Stimulated activated CD4-positive, alpha-beta T cell treated with anti-CD3 and anti-CD28 coated beads, Interleukin-2, amount 100 ng/mL, for 4 hours (primary cell): ENCODE data around the gene TMEM132E.

ENCODE experiments used
- DNase-seq: peaks from one replicate; pipeline ENCODE4 v3.0.0-alpha.2; 2020; ENCODE audit warnings: low read depth

The TMEM132E gene

DNA sequence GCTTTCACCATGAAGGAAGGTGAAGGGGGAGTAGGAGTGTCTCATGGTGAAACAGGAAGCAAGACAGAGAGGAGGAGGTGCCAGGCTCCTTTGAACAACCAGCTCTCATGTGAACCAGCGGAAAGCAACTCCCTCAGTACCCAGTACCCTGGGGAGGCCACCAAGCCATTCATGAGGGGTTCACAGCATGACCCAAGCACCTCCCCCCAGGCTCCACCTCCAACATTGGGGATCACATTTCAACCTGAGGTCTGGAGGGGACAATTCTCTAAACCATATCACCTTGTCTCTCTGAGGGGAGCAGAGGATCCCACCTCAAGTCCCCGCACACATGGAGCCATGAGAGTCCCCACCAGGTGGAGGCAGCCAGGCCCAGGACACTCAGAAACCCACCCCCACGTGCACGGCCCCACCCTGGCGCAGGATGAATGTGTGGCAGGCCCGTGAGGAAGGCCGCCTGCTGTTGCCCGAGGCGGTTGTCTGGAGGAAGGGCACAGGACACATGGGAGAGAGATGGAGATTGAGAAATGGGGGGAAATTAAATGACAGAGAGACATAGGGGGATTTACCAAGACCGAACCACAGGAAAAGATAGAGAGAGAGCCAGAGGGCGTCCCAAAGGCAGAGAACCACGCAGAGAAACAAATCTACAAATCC, 85.9 kb downstream of the TMEM132E start:
- DNase-seq, result no peak

DNA sequence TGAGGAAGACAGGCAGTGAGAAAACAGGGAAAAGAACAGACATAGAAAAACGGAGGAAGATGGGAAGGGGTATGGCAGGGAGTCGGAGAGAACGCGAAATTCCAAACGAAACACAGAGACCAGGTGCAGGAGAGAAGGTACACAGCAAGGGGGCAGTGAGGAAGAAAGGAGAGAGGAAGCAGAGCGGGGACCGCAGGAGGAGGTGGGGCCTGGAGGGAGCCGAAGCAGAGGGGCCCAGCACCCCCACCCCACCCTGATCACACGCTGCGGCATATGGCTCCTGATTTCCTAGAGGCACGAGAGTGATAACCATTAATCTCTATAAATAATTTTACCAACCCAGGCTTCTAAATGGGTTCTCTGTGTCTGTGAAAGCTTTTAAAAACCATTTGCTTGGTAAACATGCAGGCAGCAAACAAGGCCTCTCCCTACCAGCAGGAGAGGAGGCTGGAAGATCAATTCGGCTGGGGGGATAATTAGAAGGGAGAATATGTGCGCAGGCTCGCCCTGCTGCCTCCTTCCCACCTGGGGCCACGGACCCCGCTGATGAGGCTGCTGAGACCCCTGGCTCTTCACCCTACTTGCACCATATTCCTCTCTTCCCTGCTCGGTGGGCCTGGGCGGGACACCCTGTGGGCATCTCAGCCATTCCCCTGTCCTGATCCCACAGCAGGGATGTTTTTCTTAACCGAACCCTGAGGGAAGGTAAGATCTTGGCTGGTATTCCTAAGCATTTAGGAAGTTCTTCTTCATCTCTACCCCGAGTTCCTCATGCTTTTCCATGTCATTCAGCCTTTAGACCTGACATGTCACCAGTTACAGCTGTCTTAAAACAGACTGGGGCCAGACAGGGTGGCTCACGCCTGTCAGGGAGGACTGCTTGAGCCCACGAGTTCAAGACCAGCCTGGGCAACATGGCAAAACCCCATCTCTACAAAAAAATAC, 86.7 kb downstream of the TMEM132E start:
- no peak for DNase-seq

GRCh38 chr17:34667656-34668055, 88.3 kb downstream of the TMEM132E start:
- DNase-seq, result no peak

GRCh38 chr17:34668206-34668605, 88.8 kb downstream of the TMEM132E start:
- DNase-seq, result no peak

DNA sequence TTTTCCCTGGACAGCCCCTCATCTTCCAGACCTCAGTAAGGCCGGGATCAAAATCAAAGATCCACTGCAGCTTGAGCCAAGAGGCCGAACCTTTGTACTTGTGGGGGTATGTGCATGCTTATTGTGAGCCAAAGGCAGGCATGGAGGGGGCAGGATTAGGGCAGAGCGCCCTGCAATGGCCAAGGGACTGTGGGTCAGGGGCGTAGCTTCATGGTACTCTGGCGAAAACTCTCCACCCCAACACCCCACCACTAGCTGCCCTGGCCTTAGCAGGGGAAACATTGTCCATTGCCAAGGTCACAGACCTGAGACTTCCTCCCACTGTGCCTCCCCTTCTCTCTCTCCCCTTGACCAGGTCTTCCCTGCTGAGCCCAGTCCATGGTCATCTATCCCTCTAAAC, 90.1 kb downstream of the TMEM132E start:
- no peak for DNase-seq

DNA sequence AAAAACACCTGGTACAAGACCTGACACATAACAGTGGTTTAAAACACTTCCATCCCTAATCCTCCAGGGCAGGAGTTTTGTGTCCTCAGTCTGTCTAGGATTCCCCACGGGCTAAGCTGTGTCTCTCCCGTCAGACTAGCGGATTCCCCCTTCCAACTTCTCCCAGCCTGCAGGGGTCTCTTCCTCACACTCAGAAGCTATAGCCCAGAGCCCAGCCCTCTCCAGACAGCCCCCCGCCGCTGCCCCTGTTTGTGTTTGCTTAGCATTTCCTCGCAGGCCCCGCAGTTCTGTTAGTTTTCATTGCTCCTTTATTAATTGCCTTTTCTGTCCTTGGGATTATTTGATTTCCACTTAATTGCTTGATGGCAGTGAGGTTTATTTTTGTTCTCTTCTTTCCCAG, 91.2 kb downstream of the TMEM132E start:
- DNase-seq, result no peak

GRCh38 chr17:34671191-34671590, 91.8 kb downstream of the TMEM132E start:
- DNase-seq, result no peak

DNA sequence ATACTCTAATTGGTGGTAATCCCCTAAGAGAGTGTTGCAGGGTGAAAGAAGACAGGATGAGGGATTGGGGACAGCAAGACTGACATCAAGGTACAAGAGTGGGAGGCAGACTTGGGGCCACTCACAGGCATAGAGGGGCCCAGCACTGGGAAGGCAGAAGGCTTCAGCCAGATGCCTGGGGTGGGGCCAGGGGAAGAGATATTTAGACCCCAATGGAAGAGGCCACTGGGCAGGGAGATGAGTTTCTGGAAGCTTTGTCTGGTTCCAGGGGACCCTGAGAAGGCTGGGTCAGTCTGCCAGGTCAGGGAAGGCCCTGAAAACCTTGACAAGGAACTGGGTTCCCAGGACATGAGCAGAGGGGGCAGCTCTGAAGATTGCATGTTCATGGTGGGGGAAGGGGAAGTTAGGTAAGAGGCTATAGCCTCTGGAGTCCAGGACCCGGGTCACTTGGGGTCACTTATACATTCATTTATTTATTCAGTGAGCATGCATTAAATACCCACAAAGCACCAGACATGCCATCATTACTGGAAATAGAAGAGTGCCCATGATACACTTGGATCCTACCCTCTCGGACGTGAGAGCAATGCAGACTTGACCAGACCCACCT, 92.9 kb downstream of the TMEM132E start:
- no peak for DNase-seq

GRCh38 chr17:34673516-34673915, 94.1 kb downstream of the TMEM132E start:
- DNase-seq, result no peak

DNA sequence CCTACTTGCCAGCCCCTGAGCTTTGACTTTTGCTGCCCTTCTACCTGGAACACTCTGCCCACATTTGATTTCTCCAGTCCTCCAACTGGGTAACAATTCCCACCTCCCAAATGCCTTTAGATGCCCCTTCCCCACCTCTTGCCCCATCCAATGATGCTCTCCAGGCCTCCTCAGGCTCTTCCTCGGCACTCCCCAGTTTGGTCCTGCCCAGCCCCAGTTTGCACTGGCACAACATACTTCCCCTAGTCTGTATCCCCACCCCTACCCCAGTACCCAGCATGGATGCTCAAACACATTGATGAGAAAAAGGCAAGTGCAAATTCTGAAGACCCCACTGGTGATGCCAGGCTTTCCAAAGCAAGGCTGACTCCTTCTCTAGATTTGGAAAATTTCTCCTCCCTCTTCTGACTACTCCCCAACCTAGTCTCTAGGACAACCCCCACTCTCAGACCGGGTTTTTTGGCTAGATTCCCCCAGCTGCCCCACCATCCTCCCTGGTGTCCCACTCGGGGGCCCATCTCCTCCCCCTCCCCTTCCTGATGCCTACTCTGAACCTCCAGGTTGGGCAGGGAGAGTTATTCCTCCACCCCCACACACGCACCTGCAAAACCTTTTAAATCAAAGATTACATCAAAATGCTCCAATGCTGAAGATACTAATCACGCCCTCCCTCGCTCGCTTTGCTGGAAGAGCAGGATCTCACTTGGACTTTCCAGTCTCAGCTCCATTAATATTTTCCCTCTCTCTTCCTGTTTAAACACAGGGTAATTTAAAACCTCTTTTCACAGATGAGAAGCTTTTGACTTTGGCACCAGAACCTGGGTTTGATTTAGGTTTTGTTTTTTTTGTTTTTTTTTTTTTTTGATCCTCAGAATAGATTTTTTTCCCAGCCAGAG, 94.9 kb downstream of the TMEM132E start:
- no peak for DNase-seq

DNA sequence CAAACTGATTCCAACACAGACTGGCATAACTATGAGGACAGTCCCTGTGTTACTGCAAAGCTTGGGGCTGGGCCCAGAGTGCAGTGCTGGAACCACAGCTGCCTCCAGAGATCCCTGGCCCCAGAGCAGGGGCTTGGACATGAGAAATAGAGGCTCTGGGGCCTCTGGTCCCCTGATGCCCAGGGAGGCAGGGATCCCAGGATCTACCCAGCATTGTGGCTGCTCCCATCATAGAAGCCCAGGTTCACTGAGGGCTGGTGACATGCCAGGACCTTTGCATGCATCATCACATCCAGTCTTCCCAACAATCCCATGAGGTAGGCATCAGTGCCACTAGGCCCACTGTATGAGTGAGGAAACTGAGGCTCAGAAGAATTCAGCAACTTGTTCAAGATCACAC, 95.8 kb downstream of the TMEM132E start:
- no peak for DNase-seq

DNA sequence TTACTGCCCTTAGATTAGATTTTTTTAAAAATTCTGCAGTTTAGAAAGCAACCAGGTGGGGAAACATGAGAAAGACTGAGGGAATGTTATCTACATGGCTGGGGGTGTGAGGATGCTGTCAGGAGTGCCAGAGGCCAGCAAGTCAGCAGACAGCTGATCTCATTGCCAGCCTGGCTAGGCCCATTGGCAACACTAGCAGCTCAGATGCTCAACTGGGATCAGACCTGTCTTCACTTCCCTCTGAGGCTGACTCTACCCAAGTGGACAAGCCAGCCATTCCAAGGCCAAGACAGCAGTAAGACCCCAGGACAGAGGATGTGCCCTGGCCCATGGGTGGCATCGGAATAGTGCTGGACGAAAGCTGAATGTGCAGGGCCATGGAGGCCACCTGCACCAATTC, 96.2 kb downstream of the TMEM132E start:
- DNase-seq, result no peak

GRCh38 chr17:34680151-34680550, 100.8 kb downstream of the TMEM132E start:
- no peak for DNase-seq

GRCh38 chr17:34682305-34682704, 102.9 kb downstream of the TMEM132E start:
- DNase-seq, result no peak

- no peak for DNase-seq
These were observed 104.0 kb downstream of the TMEM132E start for GRCh38 chr17:34683390-34683789.
